Coronary artery (tissue), 2 donors: Measurements from ENCODE around the gene FAM222A.

Source experiments
- DNase-seq: peaks from one replicate; pipeline ENCODE4 v3.0.0-alpha.2; 2017; ENCODE audit warnings: low spot score
- H3K27ac ChIP-seq, 2 donors: fragments of 200-600 bp; sonication (generic); one replicate each; pipeline ENCODE4 v1.5.1; 2016 to 2019
- H3K4me3 ChIP-seq: fragments of 200-600 bp; sonication (generic); 2 replicates; pipeline ENCODE4 v1.5.1; 2016; ENCODE audit warnings: mild to moderate bottlenecking, moderate library complexity
- CTCF ChIP-seq: fragments of 200-600 bp; sonication (generic); IDR thresholded peaks from one replicate; pipeline ENCODE4 v1.5.1; 2019; ENCODE audit warnings: antibody characterized with exemption

FAM222A gene

GRCh38 chr12:109730306-109731145 is 16.9 kb downstream of the FAM222A start:
- DNase-seq, result no peak
- TF ChIP-seq CTCF, result no peak

DNA sequence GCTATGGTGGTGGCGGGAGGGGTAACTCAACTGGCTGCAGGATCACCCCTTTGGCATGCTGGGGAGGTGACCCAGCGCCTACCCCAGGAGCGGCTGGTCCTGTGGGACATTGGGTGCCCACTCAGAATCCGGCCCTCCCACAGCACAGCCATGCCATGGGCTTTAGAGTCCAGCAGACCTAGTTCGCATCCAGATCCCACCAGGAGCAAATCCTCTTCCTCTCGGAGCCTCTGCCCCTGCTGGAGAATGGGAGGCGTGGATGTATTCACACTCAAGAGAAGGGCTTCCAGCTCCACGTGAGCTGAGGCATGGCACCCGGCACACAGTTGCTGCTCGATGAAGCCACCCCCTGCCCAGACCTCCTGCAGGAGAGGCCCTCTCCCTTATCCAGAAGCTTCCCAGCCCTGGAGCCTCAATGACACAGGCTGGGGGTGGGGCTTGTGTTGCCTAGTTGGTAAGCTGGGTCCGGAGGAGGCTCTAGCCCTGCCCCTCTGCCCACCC is 17.7 kb downstream of the FAM222A start:
- no peak for TF ChIP-seq CTCF

More at GRCh38 chr12:109730306-109731145, 16.9 kb downstream of the FAM222A start:
- no peak overlapping the region for H3K4me3 ChIP-seq
- H3K27ac ChIP-seq, result no peak overlapping the region

GRCh38 chr12:109731806-109732205 is 18.2 kb downstream of the FAM222A start:
- Histone ChIP-seq H3K4me3 (no peak overlapping the region), H3K27ac (no peak overlapping the region)
- no peak for TF ChIP-seq CTCF
- no peak for DNase-seq

More for the DNA sequence above, 17.7 kb downstream of the FAM222A start:
- no peak overlapping the region for H3K4me3 ChIP-seq
- DNase-seq, result no peak
- no peak overlapping the region for H3K27ac ChIP-seq

GRCh38 chr12:109732321-109733305 is 19.0 kb downstream of the FAM222A start:
- no peak for TF ChIP-seq CTCF
- no peak overlapping the region for H3K27ac ChIP-seq
- DNase-seq, result no peak
- no peak overlapping the region for H3K4me3 ChIP-seq

DNA sequence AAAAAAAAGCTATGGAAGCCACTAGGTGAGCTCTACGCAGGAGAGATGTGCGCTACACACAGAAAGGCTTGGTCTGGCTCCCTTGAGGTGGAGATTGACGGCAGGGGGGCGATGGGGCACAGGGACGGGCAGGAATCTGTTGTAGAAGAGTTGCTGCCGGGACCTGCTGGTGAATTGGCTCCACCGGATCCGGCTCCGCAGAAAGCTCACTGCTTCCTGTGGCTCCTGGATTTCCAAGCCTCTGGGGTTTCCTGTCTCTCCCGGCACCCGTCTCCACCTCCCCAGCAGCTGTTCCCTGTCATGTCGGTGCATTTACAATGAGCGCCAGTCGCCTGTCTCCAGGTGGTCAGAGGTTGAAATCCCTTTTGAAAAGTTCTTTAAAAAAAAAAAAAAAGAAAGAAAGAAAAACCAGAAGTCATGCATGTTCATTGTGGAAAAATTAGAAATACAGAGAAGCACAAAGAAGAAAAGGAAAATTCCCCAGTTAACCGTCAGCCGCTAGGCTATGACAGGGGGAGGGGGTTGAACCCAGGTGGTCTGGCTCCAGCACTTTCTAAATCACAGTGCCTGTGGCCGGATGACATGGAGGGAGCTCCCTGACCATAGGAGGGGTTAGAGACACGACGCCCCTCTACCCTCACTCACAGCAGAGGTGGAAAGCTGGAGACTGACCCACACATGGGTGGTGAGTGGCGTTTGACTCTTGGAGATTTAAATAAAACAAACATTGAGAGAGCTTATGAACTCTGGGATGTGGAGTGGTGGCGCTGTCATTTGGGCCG is 20.8 kb downstream of the FAM222A start:
- Histone ChIP-seq H3K27ac (no peak overlapping the region), H3K4me3 (no peak overlapping the region)
- no peak for TF ChIP-seq CTCF
- DNase-seq, result no peak

GRCh38 chr12:109735051-109735521 is 21.5 kb downstream of the FAM222A start:
- no peak overlapping the region for H3K27ac ChIP-seq

More at GRCh38 chr12:109735051-109735521, 21.5 kb downstream of the FAM222A start:
- no peak for TF ChIP-seq CTCF
- DNase-seq, result no peak
- no peak overlapping the region for H3K4me3 ChIP-seq
